Esophagus (tissue), 2 donors: ENCODE measurements around the gene P2RX7. TPM values are rescaled to one million over a fixed set of nuclear protein-coding genes. Genes with fewer than 3 reads are reported as not detected.

Experiments
- H3K27ac ChIP-seq, 2 donors: one replicate each; pipeline ENCODE4 v1.5.1; 2013; ENCODE audit warnings: low read depth in 2 of 2, mild to moderate bottlenecking in 2 of 2, inconsistent platforms in 1 of 2, low read length in 1 of 2, moderate library complexity in 1 of 2
- H3K27me3 ChIP-seq, 2 donors: one replicate each; pipeline ENCODE4 v1.6.1; 2013; ENCODE audit warnings: low read length in 2 of 2, control low read depth in 1 of 2, mild to moderate bottlenecking in 1 of 2; ENCODE audit not compliant: insufficient read depth in 2 of 2, control insufficient read depth in 1 of 2
- H3K36me3 ChIP-seq, 2 donors: one replicate each; pipeline ENCODE4 v1.6.1; 2013; ENCODE audit warnings: low read length in 1 of 2; ENCODE audit not compliant: control insufficient read depth in 2 of 2, insufficient read depth in 2 of 2
- H3K4me1 ChIP-seq, 2 donors: one replicate each; pipeline ENCODE4 v1.6.1; 2013; ENCODE audit warnings: low read length in 1 of 2; ENCODE audit not compliant: control insufficient read depth in 2 of 2, insufficient read depth in 2 of 2
- H3K4me3 ChIP-seq, 2 donors: one replicate each; pipeline ENCODE4 v1.5.1; 2013; ENCODE audit warnings: low read length in 2 of 2, mild to moderate bottlenecking in 2 of 2, low read depth in 1 of 2, moderate library complexity in 1 of 2
- H3K9me3 ChIP-seq, 2 donors: one replicate each; pipeline ENCODE4 v1.6.1; 2013; ENCODE audit warnings: mild to moderate bottlenecking in 2 of 2, low read depth in 1 of 2, low read length in 1 of 2, moderate library complexity in 1 of 2; ENCODE audit not compliant: control insufficient read depth in 2 of 2, insufficient read depth in 1 of 2
- whole genome bisulfite sequencing, 2 donors: extraction: QIAGEN DNeasy Blood & Tissue Kit; methylation state at CpG; one replicate each; pipeline ENCODE4 v1.1.7; 2013; 5-methylcytosine and 5-hydroxymethylcytosine counted together
- polyA plus RNA-seq, 2 donors: library from polyadenylated mRNA; stranded (reverse); fragments of 200-250 nt; gene quantifications; one replicate each; pipeline ENCODE4 v1.2.3, GENCODE V29; 2013
- donor health status: healthy with polysubstance abuse.
- donor health status: Bipolar disorder and iron deficiency.

P2RX7 gene
- polyA plus RNA-seq, 2 donors: 1.2 to 2.5 TPM

DNA sequence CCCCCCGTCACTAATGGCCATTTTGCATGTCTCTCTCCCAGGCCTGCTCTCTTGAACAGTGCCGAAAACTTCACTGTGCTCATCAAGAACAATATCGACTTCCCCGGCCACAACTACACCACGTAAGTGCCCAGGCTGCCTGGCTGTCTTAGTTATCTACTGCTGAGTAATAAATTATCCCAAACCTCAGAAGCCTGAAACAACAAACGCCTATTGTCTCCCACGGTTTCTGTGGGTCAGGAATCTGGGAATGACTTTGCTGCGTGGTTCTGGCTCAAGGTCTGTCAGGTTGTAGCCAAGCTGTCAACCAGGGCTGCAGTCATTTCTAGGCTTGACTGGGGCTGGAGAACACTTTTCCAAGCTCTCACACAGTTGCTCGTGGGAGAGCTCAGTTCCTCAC, 32.6 kb downstream of the P2RX7 start:
- Histone ChIP-seq H3K27ac (no peak overlapping the region), H3K36me3 (peaks cover 0 to 6% of the 10 kb centered on the region in 2 donors), H3K4me3 (no peak overlapping the region), H3K4me1 (no peaks in the 10 kb centered on the region), H3K9me3 (no peaks in the 10 kb centered on the region), H3K27me3 (no peaks in the 10 kb centered on the region)
- 80 to 87% methylated on average over 9 of the region's 9 CpGs for WGBS, 2 donors

DNA sequence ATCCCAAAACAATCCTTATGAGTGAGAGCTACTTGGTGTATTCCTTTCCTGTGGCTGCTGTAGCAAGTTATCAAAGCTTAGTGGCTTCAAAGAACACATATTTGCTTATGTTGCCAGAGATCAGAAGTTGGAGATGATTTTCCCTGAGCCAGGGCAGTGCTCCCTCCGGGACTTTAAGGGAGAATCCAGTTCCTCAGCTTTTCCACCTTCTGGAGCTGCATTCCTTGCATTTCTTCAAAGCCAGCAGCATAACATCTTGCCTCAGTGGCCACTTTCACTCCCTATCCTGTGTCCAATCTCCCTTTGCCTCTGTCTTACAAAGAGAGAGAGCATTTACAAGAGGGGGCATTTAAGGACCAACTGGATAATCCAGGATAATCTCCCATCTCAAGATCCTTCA, 33.7 kb downstream of the P2RX7 start:
- WGBS, 2 donors: 31 to 85% methylated on average over 1 of the region's 1 CpG
- H3K27ac ChIP-seq: no peak overlapping the region

DNA sequence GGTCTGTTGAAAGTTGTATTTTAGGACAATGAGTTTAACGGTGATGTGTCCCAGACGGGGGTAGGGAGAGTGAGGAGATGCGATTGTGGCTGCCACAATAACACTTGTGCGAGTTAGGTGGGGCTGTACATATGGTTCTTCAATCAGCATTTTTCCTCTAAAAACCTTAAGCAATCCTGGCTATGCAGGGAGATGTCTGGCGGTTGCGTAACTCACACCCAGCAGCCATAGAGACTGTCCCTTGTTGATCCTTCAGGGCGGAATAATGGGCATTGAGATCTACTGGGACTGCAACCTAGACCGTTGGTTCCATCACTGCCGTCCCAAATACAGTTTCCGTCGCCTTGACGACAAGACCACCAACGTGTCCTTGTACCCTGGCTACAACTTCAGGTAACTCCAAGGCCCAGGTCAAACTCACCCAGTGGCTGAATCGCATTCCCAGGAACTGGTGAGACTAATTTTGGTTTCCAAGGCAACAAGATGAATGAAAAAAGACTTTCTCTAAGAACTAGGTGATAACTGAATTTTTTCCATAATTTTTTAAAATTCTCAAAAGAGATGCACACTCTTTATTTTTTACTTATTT, 34.6 kb downstream of the P2RX7 start:
- 87 to 88% methylated on average over 14 of the region's 14 CpGs for WGBS, 2 donors
- Histone ChIP-seq H3K36me3 (peaks cover 0 to 3% of the 10 kb centered on the region in 2 donors), H3K4me3 (no peak overlapping the region), H3K4me1 (no peaks in the 10 kb centered on the region), H3K27me3 (no peaks in the 10 kb centered on the region), H3K9me3 (no peaks in the 10 kb centered on the region), H3K27ac (no peak overlapping the region)

More for the DNA sequence above, 33.7 kb downstream of the P2RX7 start:
- H3K4me1 ChIP-seq: no peaks in the 10 kb centered on the region
- H3K4me3 ChIP-seq: no peak overlapping the region
- peaks cover 0 to 4% of the 10 kb centered on the region in 2 donors for H3K36me3 ChIP-seq
- H3K9me3 ChIP-seq: no peaks in the 10 kb centered on the region
- no peaks in the 10 kb centered on the region for H3K27me3 ChIP-seq

DNA sequence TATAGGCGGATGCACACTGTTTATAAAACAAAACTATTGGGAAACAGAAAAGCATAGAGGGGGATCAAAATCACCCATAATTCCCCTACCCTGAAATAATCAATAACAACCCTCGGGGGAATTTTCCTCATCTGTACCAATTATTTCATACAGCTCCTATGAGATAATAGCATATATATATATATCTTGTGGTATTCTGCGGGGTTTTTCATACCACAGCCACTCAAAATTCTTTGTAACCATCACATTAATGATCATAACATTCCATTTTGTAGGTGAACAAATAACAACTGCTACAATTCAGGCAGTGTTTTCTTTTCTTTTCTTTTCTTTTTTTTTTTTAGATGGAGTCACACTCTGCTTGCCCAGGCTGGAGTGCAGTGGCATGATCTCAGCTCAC, 35.3 kb downstream of the P2RX7 start:
- H3K9me3 ChIP-seq: no peaks in the 10 kb centered on the region

DNA sequence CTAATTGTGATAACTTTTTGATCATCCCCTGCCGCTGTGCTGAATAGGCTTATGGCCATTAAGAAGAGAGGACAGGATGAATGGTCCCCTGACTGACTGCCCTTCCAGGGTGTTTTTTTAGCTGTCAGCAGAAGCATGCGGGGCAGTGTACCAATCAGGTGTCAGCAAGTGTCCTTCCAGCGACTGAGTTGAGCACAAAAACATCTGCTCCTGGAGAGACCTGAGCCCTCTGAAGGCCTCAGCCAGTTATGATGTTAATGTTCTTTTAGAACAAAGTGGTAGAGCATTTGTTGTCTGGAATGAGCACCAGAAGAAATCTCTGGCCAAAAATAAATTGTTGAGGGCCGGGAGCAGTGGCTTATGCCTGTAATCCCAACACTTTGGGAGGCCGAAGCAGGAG, 37.5 kb downstream of the P2RX7 start:
- Histone ChIP-seq H3K27ac (no peak overlapping the region), H3K27me3 (no peaks in the 10 kb centered on the region), H3K4me3 (no peak overlapping the region), H3K4me1 (no peaks in the 10 kb centered on the region), H3K9me3 (no peaks in the 10 kb centered on the region), H3K36me3 (no peaks in the 10 kb centered on the region)
- 84 to 89% methylated on average over 5 of the region's 5 CpGs for WGBS, 2 donors

More for the DNA sequence above, 35.3 kb downstream of the P2RX7 start:
- WGBS, 2 donors: 74 to 77% methylated on average over 3 of the region's 3 CpGs
- Histone ChIP-seq H3K4me3 (no peak overlapping the region), H3K36me3 (no peaks in the 10 kb centered on the region), H3K27ac (no peak overlapping the region), H3K27me3 (no peaks in the 10 kb centered on the region), H3K4me1 (no peaks in the 10 kb centered on the region)

DNA sequence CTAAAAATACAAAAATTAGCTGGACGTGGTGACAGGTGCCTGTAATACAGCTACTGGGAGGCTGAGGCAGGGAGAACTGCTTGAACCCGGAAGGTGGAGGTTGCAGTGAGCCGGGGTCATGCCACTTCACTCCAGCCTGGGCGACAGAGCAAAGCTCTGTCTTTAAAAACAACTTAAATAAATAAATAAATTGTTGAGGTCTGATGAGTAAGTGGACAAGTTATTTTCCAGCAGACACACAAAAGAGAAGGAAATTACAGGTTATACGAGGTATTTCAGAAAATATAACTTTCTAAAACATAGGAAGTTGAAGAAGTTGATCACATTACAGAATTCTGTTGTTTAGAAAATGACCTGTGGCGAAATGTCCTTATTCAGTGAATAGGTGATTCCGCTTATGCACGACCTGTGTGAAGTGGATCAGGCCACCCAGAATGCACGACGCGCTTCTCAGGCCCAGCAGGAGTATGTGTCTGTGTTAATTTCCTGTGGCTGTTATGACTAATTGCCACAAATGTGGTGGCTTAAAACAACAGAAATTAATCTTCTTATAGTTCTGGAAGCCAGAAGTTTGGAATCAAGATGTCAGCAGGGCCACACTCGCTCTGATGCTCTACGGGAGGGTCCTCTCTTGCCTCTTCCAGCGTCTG, 38.1 kb downstream of the P2RX7 start:
- H3K9me3 ChIP-seq: no peaks in the 10 kb centered on the region
- no peak overlapping the region for H3K4me3 ChIP-seq
- no peaks in the 10 kb centered on the region for H3K4me1 ChIP-seq
- no peaks in the 10 kb centered on the region for H3K36me3 ChIP-seq
- WGBS, 2 donors: 76 to 89% methylated on average over 14 of the region's 14 CpGs
- H3K27me3 ChIP-seq: no peaks in the 10 kb centered on the region
- H3K27ac ChIP-seq: no peak overlapping the region

DNA sequence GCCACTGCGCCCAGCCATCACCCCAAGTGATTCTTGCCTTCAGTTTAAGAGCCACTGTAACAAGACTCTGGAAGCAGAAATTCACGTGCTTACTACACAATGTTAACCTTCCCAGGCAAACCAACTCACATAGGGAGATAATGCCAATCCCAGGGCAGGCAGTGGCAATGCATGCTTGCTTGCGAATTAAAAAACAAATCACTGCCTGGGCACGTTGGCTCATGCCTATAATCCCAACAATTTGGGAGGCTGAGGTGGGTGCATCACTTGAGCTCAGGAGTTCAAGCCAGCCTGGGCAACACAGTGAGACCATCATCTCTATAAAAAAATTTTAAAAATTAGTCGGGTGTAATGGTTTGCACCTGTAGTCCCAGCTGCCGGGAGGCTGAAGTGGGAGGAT, 39.5 kb downstream of the P2RX7 start:
- H3K27me3 ChIP-seq: no peaks in the 10 kb centered on the region
- no peaks in the 10 kb centered on the region for H3K4me1 ChIP-seq
- WGBS, 2 donors: 75 to 83% methylated on average over 6 of the region's 6 CpGs
- H3K27ac ChIP-seq: no peak overlapping the region
- H3K9me3 ChIP-seq: no peaks in the 10 kb centered on the region
- peaks cover 0 to 2% of the 10 kb centered on the region in 2 donors for H3K36me3 ChIP-seq
- no peak overlapping the region for H3K4me3 ChIP-seq

DNA sequence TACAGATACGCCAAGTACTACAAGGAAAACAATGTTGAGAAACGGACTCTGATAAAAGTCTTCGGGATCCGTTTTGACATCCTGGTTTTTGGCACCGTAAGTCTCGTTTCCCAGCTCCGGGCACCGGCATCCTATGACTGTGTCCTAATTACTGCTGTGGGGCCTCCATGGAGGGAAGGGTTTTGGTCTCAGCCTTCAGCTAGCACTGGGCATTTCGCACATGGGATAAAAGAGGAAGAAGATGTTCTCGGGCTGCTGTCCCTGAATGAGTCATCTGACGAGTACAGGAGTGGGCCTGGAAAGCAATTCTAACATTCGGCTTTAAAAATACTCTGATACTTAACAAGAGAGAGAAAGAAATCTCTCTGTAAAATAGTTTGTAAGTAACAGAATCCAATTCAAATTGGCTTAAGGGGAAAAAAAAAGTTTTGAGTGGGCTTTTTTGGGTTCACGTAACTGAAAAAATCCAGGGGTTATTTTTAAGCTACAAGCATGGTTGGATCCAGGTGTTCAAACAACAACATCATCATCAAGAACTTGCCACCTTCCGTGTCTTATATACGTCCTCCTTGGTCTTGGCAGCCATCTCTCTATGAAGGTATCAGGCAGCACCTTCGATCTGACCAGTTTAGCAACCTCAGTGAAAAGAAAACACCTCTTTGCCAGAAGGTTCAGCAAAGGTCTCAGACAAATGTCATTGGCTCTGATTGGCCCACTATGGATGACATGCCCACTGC, 42.9 kb downstream of the P2RX7 start:
- Histone ChIP-seq H3K9me3 (no peaks in the 10 kb centered on the region), H3K27me3 (no peaks in the 10 kb centered on the region), H3K36me3 (peaks cover 0 to 4% of the 10 kb centered on the region in 2 donors), H3K27ac (peak overlapping the region in 1 of 2 donors; percentile 3), H3K4me3 (no peak overlapping the region), H3K4me1 (no peaks in the 10 kb centered on the region)
- 82 to 85% methylated on average over 16 of the region's 16 CpGs for WGBS, 2 donors

DNA sequence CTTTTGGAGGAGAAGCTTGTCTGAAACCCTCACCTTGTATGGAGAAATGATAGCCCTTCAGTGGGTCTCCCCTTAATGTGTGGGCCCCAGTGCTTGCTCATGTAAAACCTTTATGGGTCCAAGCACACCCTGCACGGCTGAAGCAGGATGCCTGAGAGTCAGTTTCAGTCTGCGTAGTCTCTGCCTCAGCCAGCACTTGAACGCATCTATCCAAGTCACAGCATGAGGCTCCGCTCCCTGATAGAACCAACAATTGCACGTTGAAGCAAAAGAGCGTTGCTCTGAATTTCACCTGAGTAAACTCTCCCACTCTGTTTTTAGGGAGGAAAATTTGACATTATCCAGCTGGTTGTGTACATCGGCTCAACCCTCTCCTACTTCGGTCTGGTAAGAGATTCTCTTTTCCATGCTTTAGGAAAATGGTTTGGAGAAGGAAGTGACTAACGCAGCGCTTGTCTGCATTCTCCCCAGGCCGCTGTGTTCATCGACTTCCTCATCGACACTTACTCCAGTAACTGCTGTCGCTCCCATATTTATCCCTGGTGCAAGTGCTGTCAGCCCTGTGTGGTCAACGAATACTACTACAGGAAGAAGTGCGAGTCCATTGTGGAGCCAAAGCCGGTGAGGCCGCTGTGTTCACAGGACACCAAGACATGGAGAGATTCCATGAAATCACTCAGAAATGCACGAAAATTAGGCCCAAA, 44.3 kb downstream of the P2RX7 start:
- Histone ChIP-seq H3K9me3 (no peaks in the 10 kb centered on the region), H3K27ac (no peak overlapping the region), H3K4me3 (no peak overlapping the region), H3K4me1 (no peaks in the 10 kb centered on the region), H3K27me3 (no peaks in the 10 kb centered on the region), H3K36me3 (peaks cover 0 to 4% of the 10 kb centered on the region in 2 donors)
- 91 to 92% methylated on average over 19 of the region's 19 CpGs for WGBS, 2 donors
